ENCODE data around the gene CELF2.
"Not testable (repeated sequence)": the region's sequence is repeated elsewhere in the genome, so short reads cannot be mapped to it uniquely, and the experiment has no call there.

The CELF2 gene

GRCh38 chr10:11116361-11116760 is 98.7 kb downstream of the CELF2 start:
- no peak for TF ChIP-seq ZFX (IDR thresholded peaks at IDR 0.05)
- no peak for TF ChIP-seq CTCF (conservative IDR thresholded peaks at IDR 0.05)

GRCh38 chr10:11116817-11117216 is 99.1 kb downstream of the CELF2 start:
- TF ChIP-seq CTCF (conservative IDR thresholded peaks at IDR 0.05) (no peak), ZFX (IDR thresholded peaks at IDR 0.05) (no peak)
- H3K27ac ChIP-seq = no peak overlapping the region

More at GRCh38 chr10:11116361-11116760, 98.7 kb downstream of the CELF2 start:
- H3K27ac ChIP-seq = no peak overlapping the region

- no peak overlapping the region for H3K27ac ChIP-seq
- TF ChIP-seq ZFX (IDR thresholded peaks at IDR 0.05) (no peak), CTCF (conservative IDR thresholded peaks at IDR 0.05) (no peak)
Observed at GRCh38 chr10:11118686-11119085, 101.0 kb downstream of the CELF2 start.

GRCh38 chr10:11119843-11120242 is 102.2 kb downstream of the CELF2 start:
- no peak overlapping the region for H3K27ac ChIP-seq
- no peak for TF ChIP-seq CTCF (conservative IDR thresholded peaks at IDR 0.05)
- TF ChIP-seq ZFX (IDR thresholded peaks at IDR 0.05) = no peak

GRCh38 chr10:11120711-11121110 is 103.0 kb downstream of the CELF2 start:
- no peak overlapping the region for H3K27ac ChIP-seq
- no peak for TF ChIP-seq ZFX (IDR thresholded peaks at IDR 0.05)

- not testable (repeated sequence) for H3K27ac ChIP-seq
Observed at GRCh38 chr10:11123892-11124291, 106.2 kb downstream of the CELF2 start.

GRCh38 chr10:11125004-11125403 is 107.3 kb downstream of the CELF2 start:
- TF ChIP-seq ZFX (IDR thresholded peaks at IDR 0.05) (no peak), CTCF (conservative IDR thresholded peaks at IDR 0.05) (no peak)
- H3K27ac ChIP-seq = no peak overlapping the region

- H3K27ac ChIP-seq = not testable (repeated sequence)
Observed at GRCh38 chr10:11127017-11127416, 109.3 kb downstream of the CELF2 start.

- TF ChIP-seq ZFX (IDR thresholded peaks at IDR 0.05) (no peak), CTCF (conservative IDR thresholded peaks at IDR 0.05) (no peak)
- no peak overlapping the region for H3K27ac ChIP-seq
Observed at GRCh38 chr10:11131112-11131639, 113.5 kb downstream of the CELF2 start.
